GM12873 (cell line): Measurements from ENCODE around the gene BLCAP.

Experiments used
- TF ChIP-seq, protein P1 (sequence below): IDR thresholded peaks from 2 replicates; pipeline ENCODE4 v1.5.1; 2012; ENCODE audit warnings: low read depth, mild to moderate bottlenecking, moderate library complexity, low read length, control low read depth; ENCODE audit not compliant: insufficient read depth; ENCODE audit errors: missing control alignments

Gene BLCAP

DNA sequence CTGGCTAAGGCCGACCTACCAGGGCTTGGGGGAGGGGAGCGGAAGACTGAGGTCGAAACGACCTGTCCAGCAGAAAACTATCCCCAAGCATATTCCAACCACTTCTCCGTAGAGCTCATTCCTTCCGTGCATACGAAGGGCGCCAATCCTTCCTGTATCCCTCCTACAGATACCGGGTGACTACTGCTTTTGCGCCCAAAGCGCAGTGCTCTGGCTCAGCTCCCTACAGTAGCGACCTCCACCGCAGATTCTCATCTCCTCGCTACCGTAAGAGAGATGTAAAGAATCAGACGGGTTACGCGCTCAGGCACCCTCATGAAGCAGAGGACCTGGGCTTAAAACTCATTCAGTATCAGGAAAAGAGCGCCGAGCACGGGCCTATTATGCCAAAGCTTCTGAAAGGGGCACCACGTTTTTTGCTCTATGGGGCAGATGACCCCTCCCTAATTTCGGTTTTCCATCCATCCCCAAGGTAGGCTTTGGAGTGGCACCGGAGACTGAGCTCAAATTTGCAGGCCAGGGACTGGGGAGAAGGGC, 7.2 kb downstream of the BLCAP start:
- TF ChIP-seq, protein P1, sequence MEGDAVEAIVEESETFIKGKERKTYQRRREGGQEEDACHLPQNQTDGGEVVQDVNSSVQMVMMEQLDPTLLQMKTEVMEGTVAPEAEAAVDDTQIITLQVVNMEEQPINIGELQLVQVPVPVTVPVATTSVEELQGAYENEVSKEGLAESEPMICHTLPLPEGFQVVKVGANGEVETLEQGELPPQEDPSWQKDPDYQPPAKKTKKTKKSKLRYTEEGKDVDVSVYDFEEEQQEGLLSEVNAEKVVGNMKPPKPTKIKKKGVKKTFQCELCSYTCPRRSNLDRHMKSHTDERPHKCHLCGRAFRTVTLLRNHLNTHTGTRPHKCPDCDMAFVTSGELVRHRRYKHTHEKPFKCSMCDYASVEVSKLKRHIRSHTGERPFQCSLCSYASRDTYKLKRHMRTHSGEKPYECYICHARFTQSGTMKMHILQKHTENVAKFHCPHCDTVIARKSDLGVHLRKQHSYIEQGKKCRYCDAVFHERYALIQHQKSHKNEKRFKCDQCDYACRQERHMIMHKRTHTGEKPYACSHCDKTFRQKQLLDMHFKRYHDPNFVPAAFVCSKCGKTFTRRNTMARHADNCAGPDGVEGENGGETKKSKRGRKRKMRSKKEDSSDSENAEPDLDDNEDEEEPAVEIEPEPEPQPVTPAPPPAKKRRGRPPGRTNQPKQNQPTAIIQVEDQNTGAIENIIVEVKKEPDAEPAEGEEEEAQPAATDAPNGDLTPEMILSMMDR: no peak

GRCh38 chr20:37519508-37520418, 7.9 kb downstream of the BLCAP start:
- TF ChIP-seq, protein P1: no peak

GRCh38 chr20:37518606-37519507, 8.8 kb downstream of the BLCAP start:
- TF ChIP-seq, protein P1: no peak

DNA sequence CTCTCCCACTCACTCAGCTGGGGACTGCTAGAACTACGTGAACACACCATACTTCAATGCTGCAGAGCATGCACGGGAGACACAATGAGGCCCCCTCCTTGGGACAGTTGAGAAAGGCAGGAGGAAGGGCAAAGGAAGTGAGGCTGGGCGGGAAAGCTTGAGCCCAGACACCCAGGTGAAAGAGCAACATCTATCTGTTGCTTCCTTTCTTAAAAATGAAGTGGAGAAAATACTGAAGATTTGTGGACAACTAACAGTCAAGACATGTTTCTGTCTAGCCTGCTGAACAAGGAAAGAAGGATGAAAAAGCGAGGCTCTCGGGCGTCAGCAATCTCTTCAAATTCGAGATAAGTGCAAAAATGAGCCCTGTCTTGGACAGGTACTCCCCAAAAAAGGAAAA, 9.6 kb downstream of the BLCAP start:
- TF ChIP-seq, protein P1: no peak

GRCh38 chr20:37516811-37517750, 10.6 kb downstream of the BLCAP start:
- TF ChIP-seq, protein P1: no peak

DNA sequence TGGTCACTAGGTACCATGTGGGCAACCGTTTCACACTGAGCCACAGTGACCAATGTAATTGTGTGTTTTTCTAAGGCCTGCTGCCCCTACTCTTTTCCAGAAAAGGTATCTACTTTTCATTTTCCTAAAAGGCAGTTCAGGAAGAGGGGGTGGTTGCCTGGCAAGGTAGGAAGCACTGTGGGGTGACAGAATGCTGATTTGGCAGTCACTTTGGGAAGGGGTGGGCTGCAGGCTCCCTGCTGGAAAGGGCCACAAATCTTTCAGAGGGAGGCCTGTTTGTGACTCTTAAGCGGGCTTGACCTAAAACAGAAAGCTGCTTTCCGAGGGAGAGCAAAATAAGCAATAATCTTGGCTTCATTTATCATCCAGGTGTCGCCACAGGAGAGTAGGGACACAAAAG, 11.8 kb downstream of the BLCAP start:
- TF ChIP-seq, protein P1: no peak
